HepG2 (cell line): ENCODE measurements around the gene TM4SF20. TPM values are rescaled to one million over a fixed set of nuclear protein-coding genes. Genes with fewer than 3 reads are reported as not detected.

Source experiments
- ATAC-seq: fragments of 200-7000 bp; cut with Tn5 transposase; 3 replicates; pipeline ENCODE4 v1.9.1; 2020; ENCODE audit warnings: mild to moderate bottlenecking, moderate library complexity
- BruUV-seq: library from RNA; stranded (reverse); fragments of 400-500 nt; replicated peaks from 2 replicates; lab custom pipeline; 2021; lab: Mats Ljungman, UMichigan
- CTCF ChIA-PET: fragments of 300-600 bp; formaldehyde crosslinking; extraction: SDS; loops from one replicate; lab custom pipeline; 2021; ENCODE audit warnings: low total read pairs, inconsistent platforms, low intra/inter-chr PET ratio; lab: Yijun Ruan, JAX
- POLR2A ChIA-PET: fragments of 350-600 bp; sonication (Branson Sonifier 250); formaldehyde crosslinking; loops from one replicate; lab custom pipeline; 2020; ENCODE audit warnings: antibody characterized with exemption, inconsistent platforms; lab: Yijun Ruan, JAX
- DNase-seq: peaks from one replicate; pipeline ENCODE4 v3.0.0-alpha.2; 2015; ENCODE audit warnings: low spot score
- FAIRE-seq: peaks from 3 replicates; lab custom pipeline; 2011; peaks lifted over from hg19 to GRCh38; lab: Jason Lieb, UNC
- H2AFZ ChIP-seq: one replicate; pipeline ENCODE4 v1.6.1; 2011; ENCODE audit warnings: low read length, inconsistent platforms
- H3K27ac ChIP-seq: fragments of 300-600 bp; 3 replicates; pipeline ENCODE4 v1.8.0; 2011; ENCODE audit warnings: mixed run types, mild to moderate bottlenecking, mixed read lengths, low read length, inconsistent platforms; ENCODE audit not compliant: insufficient read depth; ENCODE audit errors: extremely low read length
- H3K27me3 ChIP-seq, 2 experiments: fragments of 200-600 bp in 1 of 2; 2 replicates in 1 of 2; 3 replicates in 1 of 2; pipeline versions ENCODE4 v1.6.0 to v1.8.0; 2011; ENCODE audit warnings: low read length in 2 of 2, mild to moderate bottlenecking in 2 of 2, moderate library complexity in 2 of 2, inconsistent platforms in 1 of 2; ENCODE audit not compliant: insufficient read depth in 2 of 2, control insufficient read depth in 1 of 2
- H3K36me3 ChIP-seq, 2 experiments: fragments of 200-600 bp in 1 of 2; replicated peaks in 1 of 2; 2 replicates in 1 of 2; 3 replicates in 1 of 2; pipeline versions ENCODE4 v1.5.1 to v1.8.0; 2011; ENCODE audit warnings: low read length in 2 of 2, inconsistent platforms in 1 of 2; ENCODE audit not compliant: insufficient read depth in 2 of 2, control insufficient read depth in 1 of 2
- H3K4me1 ChIP-seq: 2 replicates; pipeline ENCODE4 v1.5.1; 2012; ENCODE audit warnings: low read length, inconsistent platforms; ENCODE audit not compliant: insufficient read depth
- H3K4me2 ChIP-seq: 2 replicates; pipeline ENCODE4 v1.6.0; 2011; ENCODE audit warnings: low read depth, low read length, inconsistent platforms
- H3K4me3 ChIP-seq, 3 experiments: fragments of 200-600 bp in 1 of 3; sonication (generic), shearing (Covaris generic) in 1 of 3; replicated peaks in 1 of 3; 2 replicates each; pipeline ENCODE4 v1.5.1; 2011 to 2016; ENCODE audit warnings: low read length in 3 of 3, inconsistent platforms in 2 of 3, low read depth in 2 of 3, mild to moderate bottlenecking in 2 of 3, control low read depth in 1 of 3, mixed read lengths in 1 of 3; ENCODE audit not compliant: insufficient read depth in 1 of 3
- H3K79me2 ChIP-seq: one replicate; pipeline ENCODE4 v1.6.1; 2011; ENCODE audit warnings: low read length, inconsistent platforms; ENCODE audit not compliant: insufficient read depth
- H3K9ac ChIP-seq: 2 replicates; pipeline ENCODE4 v1.6.0; 2011; ENCODE audit warnings: mild to moderate bottlenecking, low read depth, low read length, inconsistent platforms; ENCODE audit not compliant: insufficient read depth
- H3K9me3 ChIP-seq: 2 replicates; pipeline ENCODE4 v1.5.1; 2012; ENCODE audit warnings: mild to moderate bottlenecking, low read length
- H4K20me1 ChIP-seq: 2 replicates; pipeline ENCODE4 v1.6.0; 2011; ENCODE audit warnings: inconsistent platforms, mild to moderate bottlenecking, low read length, moderate library complexity; ENCODE audit not compliant: insufficient read depth
- ATF7-NPFF ChIP-seq: sonication (generic); formaldehyde crosslinking; IDR thresholded peaks from 2 replicates; pipeline ENCODE4 v1.8.1; 2023; ENCODE audit warnings: mild to moderate bottlenecking, low read depth, missing genetic modification reagents, moderate library complexity
- MZF1 ChIP-seq: sonication (generic); formaldehyde crosslinking; IDR thresholded peaks from 2 replicates; pipeline ENCODE4 v1.8.1; 2023; ENCODE audit warnings: mild to moderate bottlenecking, missing genetic modification reagents, borderline replicate concordance
- PRPF4 ChIP-seq: fragments of 200-400 bp; formaldehyde crosslinking; IDR thresholded peaks from 2 replicates; pipeline ENCODE4 v1.6.1; 2016; ENCODE audit warnings: low read length, low read depth; ENCODE audit not compliant: poor library complexity, severe bottlenecking
- WGBS: methylation state at CpG from one replicate; pipeline ENCODE4 v1.1.6; 2017; ENCODE audit warnings: low lambda C conversion rate; 5-methylcytosine and 5-hydroxymethylcytosine counted together
- in situ Hi-C: cut with HindIII; loops from 2 replicates; pipeline ENCODE4 v1.10.0; 2017; ENCODE audit warnings: low pct_unique_long_range_greater_than_20kb; ENCODE audit not compliant: extremely low pct_ligation_motif_present
- intact Hi-C: fragments of 100-400 bp; cut with micrococcal nuclease; formaldehyde crosslinking; loops from one replicate; pipeline ENCODE4 v1.10.0; 2022; ENCODE audit not compliant: unreplicated experiment
- polyA plus RNA-seq, 8 experiments: library from polyadenylated mRNA; depleted of rRNA in 3 of 8; stranded (reverse) in 7 of 8; unstranded in 1 of 8; fragments of >200 nt; fragmentation: Illumina TruSeq in 4 of 8; extraction: Trizol in 4 of 8; gene quantifications; 2 replicates each; pipeline versions ENCODE4 v1.2.1 to v1.2.3, GENCODE V29; 2011 to 2016; ENCODE audit warnings: low read depth in 4 of 8, missing spikeins in 1 of 8, mixed read lengths in 1 of 8; ENCODE audit not compliant: insufficient read depth in 1 of 8
- total RNA-seq, 5 experiments: library from RNA; depleted of rRNA; stranded (reverse); fragments of >200 nt; fragmentation: Illumina TruSeq; extraction: Trizol; gene quantifications; 2 replicates each; pipeline ENCODE4 v1.2.3, GENCODE V29; 2016; ENCODE audit warnings: low read depth in 1 of 5
- TF ChIP-seq, protein P1 (sequence below): sonication (generic); formaldehyde crosslinking; IDR thresholded peaks from 2 replicates; pipeline ENCODE4 v1.4.0; 2020; ENCODE audit warnings: missing genetic modification reagents
- TF ChIP-seq, protein P2 (sequence below): sonication (generic); formaldehyde crosslinking; IDR thresholded peaks from 2 replicates; pipeline ENCODE4 v1.4.0; 2020; ENCODE audit warnings: missing genetic modification reagents

TM4SF20 gene
- total and polyA plus RNA-seq, 2 of the 13 experiments (the other 11 are each of a cell fraction or from before 2014, with no cell fraction given): not detected

DNA sequence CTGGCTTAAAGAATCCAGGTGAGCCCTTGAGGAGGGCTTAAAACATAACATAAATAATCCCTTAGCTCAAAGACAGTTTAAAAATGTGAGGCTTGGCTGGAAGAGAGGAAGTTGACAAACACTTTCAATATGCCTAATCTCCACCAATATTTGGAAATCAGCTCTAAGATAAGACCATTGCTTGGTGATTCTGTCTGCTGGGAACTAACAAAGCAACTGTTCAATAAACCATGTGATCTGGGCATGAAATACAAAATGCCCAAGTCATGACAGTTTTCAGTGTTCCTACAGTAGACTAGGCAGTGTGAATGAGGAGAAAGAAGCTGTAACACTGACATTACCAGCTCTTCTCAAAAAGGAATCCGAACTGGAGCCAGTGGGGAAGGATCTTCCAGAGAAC is 43.4 kb downstream of the TM4SF20 start (continued):
- TF ChIP-seq, protein P1, sequence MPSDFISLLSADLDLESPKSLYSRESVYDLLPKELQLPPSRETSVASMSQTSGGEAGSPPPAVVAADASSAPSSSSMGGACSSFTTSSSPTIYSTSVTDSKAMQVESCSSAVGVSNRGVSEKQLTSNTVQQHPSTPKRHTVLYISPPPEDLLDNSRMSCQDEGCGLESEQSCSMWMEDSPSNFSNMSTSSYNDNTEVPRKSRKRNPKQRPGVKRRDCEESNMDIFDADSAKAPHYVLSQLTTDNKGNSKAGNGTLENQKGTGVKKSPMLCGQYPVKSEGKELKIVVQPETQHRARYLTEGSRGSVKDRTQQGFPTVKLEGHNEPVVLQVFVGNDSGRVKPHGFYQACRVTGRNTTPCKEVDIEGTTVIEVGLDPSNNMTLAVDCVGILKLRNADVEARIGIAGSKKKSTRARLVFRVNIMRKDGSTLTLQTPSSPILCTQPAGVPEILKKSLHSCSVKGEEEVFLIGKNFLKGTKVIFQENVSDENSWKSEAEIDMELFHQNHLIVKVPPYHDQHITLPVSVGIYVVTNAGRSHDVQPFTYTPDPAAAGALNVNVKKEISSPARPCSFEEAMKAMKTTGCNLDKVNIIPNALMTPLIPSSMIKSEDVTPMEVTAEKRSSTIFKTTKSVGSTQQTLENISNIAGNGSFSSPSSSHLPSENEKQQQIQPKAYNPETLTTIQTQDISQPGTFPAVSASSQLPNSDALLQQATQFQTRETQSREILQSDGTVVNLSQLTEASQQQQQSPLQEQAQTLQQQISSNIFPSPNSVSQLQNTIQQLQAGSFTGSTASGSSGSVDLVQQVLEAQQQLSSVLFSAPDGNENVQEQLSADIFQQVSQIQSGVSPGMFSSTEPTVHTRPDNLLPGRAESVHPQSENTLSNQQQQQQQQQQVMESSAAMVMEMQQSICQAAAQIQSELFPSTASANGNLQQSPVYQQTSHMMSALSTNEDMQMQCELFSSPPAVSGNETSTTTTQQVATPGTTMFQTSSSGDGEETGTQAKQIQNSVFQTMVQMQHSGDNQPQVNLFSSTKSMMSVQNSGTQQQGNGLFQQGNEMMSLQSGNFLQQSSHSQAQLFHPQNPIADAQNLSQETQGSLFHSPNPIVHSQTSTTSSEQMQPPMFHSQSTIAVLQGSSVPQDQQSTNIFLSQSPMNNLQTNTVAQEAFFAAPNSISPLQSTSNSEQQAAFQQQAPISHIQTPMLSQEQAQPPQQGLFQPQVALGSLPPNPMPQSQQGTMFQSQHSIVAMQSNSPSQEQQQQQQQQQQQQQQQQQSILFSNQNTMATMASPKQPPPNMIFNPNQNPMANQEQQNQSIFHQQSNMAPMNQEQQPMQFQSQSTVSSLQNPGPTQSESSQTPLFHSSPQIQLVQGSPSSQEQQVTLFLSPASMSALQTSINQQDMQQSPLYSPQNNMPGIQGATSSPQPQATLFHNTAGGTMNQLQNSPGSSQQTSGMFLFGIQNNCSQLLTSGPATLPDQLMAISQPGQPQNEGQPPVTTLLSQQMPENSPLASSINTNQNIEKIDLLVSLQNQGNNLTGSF (CRISPR knock-in tag): no peak
- no peak for TF ChIP-seq MZF1 (CRISPR knock-in tag)

GRCh38 chr2:227326783-227327182 is 52.3 kb downstream of the TM4SF20 start:
- no peaks in the 10 kb centered on the region for H4K20me1 ChIP-seq
- no peak for FAIRE-seq
- no TSS peak for BruUV-seq
- peaks cover 0 to 26% of the 10 kb centered on the region in 2 experiments; a peak in 3 of 5 replicates for H3K36me3 ChIP-seq
- peaks cover 14% of the 10 kb centered on the region for H3K9me3 ChIP-seq
- H3K27ac ChIP-seq: no peak overlapping the region
- peak overlapping the region; percentile 95 for H3K9ac ChIP-seq
- WGBS: 80% methylated on average over 6 of the region's 6 CpGs
- in situ Hi-C loops (no loop called here), intact Hi-C loops (loop anchor here (2.0 to 5.0 kb wide), 3 partner anchors 14 to 491 kb away; no protein-coding TSS in a partner anchor)
- CTCF ChIA-PET: no interaction called here
- H3K4me2 ChIP-seq: peak overlapping the region; percentile 94
- H3K27me3 ChIP-seq: no peaks in the 10 kb centered on the region
- H3K79me2 ChIP-seq: peaks cover 68% of the 10 kb centered on the region
- ATAC-seq: no peak
- no peak for DNase-seq
- POLR2A ChIA-PET: interaction anchor here (2.7 kb wide), 1 partner anchor 11 kb away, joined by 33 read pairs; no protein-coding TSS in a partner anchor
- H3K4me1 ChIP-seq: peaks cover 37% of the 10 kb centered on the region
- no peak overlapping the region for H2AFZ ChIP-seq
- TF ChIP-seq, protein P2, sequence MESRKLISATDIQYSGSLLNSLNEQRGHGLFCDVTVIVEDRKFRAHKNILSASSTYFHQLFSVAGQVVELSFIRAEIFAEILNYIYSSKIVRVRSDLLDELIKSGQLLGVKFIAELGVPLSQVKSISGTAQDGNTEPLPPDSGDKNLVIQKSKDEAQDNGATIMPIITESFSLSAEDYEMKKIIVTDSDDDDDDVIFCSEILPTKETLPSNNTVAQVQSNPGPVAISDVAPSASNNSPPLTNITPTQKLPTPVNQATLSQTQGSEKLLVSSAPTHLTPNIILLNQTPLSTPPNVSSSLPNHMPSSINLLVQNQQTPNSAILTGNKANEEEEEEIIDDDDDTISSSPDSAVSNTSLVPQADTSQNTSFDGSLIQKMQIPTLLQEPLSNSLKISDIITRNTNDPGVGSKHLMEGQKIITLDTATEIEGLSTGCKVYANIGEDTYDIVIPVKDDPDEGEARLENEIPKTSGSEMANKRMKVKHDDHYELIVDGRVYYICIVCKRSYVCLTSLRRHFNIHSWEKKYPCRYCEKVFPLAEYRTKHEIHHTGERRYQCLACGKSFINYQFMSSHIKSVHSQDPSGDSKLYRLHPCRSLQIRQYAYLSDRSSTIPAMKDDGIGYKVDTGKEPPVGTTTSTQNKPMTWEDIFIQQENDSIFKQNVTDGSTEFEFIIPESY: peak; percentile 91
- TF ChIP-seq ATF7-NPFF (no peak), PRPF4 (peak; percentile 58)
- TF ChIP-seq, all 625 proteins: peak for 2
- peak overlapping the region; percentile 14 to 98 (median 94); a peak in 4 of 6 replicates for H3K4me3 ChIP-seq
